Testis (tissue), 2 donors: ENCODE measurements around the gene CCDC134.
"Not testable (repeated sequence)": the region's sequence is repeated elsewhere in the genome, so short reads cannot be mapped to it uniquely, and the experiment has no call there.

Experiments used
- CTCF ChIP-seq, 3 experiments: fragments of 450-650 bp in 2 of 3; fragments of 200-600 bp in 1 of 3; sonication (generic) in 1 of 3; IDR thresholded peaks; one replicate each; pipeline ENCODE4 v1.5.1; 2016 to 2019; ENCODE audit warnings: antibody characterized with exemption in 3 of 3, mild to moderate bottlenecking in 2 of 3, moderate library complexity in 1 of 3
- POLR2A ChIP-seq: fragments of 450-650 bp; IDR thresholded peaks from one replicate; pipeline ENCODE4 v1.6.1; 2017; ENCODE audit warnings: antibody characterized with exemption, mild to moderate bottlenecking, moderate library complexity

GRCh38 chr22:41835462-41835861 is 35.0 kb downstream of the CCDC134 start:
- not testable (repeated sequence) for TF ChIP-seq CTCF (IDR thresholded peaks at IDR 0.05); POLR2A
